Measurements from ENCODE around the gene INSIG2.

- TF ChIP-seq CTCF (IDR thresholded peaks at IDR 0.05) = no peak
- TF ChIP-seq POLR2A (IDR thresholded peaks at IDR 0.05) = no peak
- TF ChIP-seq EP300 (IDR thresholded peaks at IDR 0.05) = no peak
- TF ChIP-seq POLR2AphosphoS5 (IDR thresholded peaks at IDR 0.05) = no peak
Observed at GRCh38 chr2:118058951-118059350, 29.3 kb upstream of the INSIG2 start.
